ENCODE results near the gene HELQ. TPM values are rescaled to one million over a fixed set of nuclear protein-coding genes. Genes with fewer than 3 reads are reported as not detected.

Gene HELQ
- total and polyA plus RNA-seq, 2 of the 13 experiments (the other 11 are each of a cell fraction or from before 2014, with no cell fraction given), result 6.6 to 10.8 TPM

DNA sequence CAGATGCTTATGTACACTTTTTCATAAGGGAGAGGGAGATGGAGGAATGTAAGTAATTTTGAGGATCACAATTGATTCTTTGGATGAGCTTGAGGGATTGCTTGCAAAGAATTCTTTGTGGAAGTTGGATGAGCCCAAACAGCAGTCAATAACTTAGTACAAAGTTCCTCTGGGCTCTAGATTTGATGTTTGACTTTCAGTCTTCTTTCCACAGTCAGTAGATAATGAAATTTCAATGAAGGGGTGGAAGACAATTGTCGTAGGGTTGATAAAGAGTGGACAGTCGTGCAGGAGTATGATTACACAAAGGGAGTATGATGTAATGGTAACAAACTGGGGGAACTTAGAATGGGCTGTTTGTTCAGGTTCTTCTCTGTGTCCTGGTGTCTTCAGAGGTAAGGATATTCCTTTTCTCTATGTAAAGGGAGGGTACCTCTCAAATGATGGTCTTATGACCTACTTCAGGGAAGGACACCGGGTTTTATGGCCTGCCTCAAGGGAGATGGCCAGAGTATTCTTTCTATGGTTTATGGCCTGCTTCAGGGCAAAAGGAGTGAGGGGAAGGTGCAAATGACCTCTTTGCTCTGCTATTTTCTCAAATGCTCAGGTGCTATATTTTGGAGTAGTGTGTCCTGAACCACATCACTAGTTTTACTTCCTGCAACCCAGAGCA, 31.0 kb upstream of the HELQ start (continued):
- TF ChIP-seq ZNF280B (CRISPR knock-in tag; IDR thresholded peaks at IDR 0.05; ENCODE audit: borderline replicate concordance) (no peak), CEBPG (CRISPR knock-in tag; IDR thresholded peaks at IDR 0.05) (peak; percentile 66), ZNF607 (CRISPR knock-in tag; IDR thresholded peaks at IDR 0.05; ENCODE audit: borderline replicate concordance) (no peak), HNF4A (CRISPR knock-in tag; IDR thresholded peaks at IDR 0.05) (peak; percentile 58), MLXIP (CRISPR knock-in tag; IDR thresholded peaks at IDR 0.05; ENCODE audit: borderline replicate concordance) (no peak), FOXP4 (CRISPR knock-in tag; IDR thresholded peaks at IDR 0.05) (peak; percentile 28; the same call in 1 of the 2 replicates), NFIC (IDR thresholded peaks at IDR 0.05; ENCODE audit: low read length) (0 out of 2 replicates have a peak, but pooled peaks have one; percentile 14), NCOR1 (IDR thresholded peaks at IDR 0.05; ENCODE audit: borderline replicate concordance, low read length) (peak; percentile 16; the same call in 1 of the 2 replicates), ZBTB25 (CRISPR knock-in tag; IDR thresholded peaks at IDR 0.05) (0 out of 2 replicates have a peak, but pooled peaks have one; percentile 27), FOXA3 (CRISPR knock-in tag; IDR thresholded peaks at IDR 0.05) (peak; percentile 30)
- TF ChIP-seq, protein P1, sequence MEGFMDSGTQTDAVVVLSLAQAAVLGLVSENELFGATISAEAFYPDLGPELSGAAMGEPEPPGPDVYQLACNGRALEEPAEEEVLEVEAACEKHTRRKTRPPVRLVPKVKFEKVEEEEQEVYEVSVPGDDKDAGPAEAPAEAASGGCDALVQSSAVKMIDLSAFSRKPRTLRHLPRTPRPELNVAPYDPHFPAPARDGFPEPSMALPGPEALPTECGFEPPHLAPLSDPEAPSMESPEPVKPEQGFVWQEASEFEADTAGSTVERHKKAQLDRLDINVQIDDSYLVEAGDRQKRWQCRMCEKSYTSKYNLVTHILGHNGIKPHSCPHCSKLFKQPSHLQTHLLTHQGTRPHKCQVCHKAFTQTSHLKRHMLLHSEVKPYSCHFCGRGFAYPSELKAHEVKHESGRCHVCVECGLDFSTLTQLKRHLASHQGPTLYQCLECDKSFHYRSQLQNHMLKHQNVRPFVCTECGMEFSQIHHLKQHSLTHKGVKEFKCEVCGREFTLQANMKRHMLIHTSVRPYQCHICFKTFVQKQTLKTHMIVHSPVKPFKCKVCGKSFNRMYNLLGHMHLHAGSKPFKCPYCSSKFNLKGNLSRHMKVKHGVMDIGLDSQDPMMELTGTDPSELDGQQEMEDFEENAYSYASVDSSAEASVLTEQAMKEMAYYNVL (CRISPR knock-in tag; IDR thresholded peaks at IDR 0.05; ENCODE audit: borderline replicate concordance), result peak; percentile 97; the same call in 1 of the 2 replicates
- TF ChIP-seq, protein P2, sequence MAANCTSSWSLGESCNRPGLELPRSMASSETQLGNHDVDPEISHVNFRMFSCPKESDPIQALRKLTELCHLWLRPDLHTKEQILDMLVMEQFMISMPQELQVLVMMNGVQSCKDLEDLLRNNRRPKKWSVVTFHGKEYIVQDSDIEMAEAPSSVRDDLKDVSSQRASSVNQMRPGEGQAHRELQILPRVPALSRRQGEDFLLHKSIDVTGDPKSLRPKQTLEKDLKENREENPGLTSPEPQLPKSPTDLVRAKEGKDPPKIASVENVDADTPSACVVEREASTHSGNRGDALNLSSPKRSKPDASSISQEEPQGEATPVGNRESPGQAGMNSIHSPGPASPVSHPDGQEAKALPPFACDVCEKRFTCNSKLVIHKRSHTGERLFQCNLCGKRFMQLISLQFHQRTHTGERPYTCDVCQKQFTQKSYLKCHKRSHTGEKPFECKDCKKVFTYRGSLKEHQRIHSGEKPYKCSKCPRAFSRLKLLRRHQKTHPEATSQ (CRISPR knock-in tag; IDR thresholded peaks at IDR 0.05; ENCODE audit: borderline replicate concordance), result peak; percentile 22; the same call in 1 of the 2 replicates
